Activated CD4-positive, CD25-positive, alpha-beta regulatory T cell treated with anti-CD3 and anti-CD28 coated beads, Interleukin-2, amount 50 U/mL, for 16 hours (primary cell): ENCODE data around the gene HDAC5.

Experiments used
- DNase-seq: peaks from one replicate; pipeline ENCODE4 v3.0.0-alpha.2; 2020; ENCODE audit warnings: low read depth, low spot score

Gene HDAC5

DNA sequence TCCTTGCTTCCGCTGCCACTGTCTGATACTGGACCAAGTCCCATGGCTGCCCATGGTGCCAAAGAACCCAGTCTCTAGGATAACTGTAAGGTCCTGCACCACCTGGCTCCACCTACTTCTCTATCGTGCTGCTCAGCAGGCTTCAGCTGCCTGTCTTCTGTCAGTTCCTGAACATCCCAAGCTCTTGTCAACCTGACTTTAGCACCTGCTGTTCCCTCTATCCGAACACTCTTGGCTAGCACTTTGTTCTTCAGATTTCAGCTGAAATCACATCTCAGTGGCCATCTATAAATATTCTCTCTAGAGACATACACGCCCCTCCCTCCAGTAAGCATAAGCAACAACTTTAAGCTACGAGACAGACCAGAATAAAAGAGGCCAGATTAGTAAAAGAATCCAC is 93.7 kb downstream of the HDAC5 start:
- DNase-seq, result no peak
